ENCODE data around the gene PRKN. TPM values are rescaled to one million over a fixed set of nuclear protein-coding genes. Genes with fewer than 3 reads are reported as not detected.

The PRKN gene
- total and polyA plus RNA-seq, 5 experiments from 2014 or later, result 2.2 to 5.6 (median 3.5) TPM

GRCh38 chr6:162489101-162489976 is 238.2 kb downstream of the PRKN start:
- Mint-ChIP-seq H3K36me3 (peaks cover 10 to 13% (median 13%) of the 10 kb centered on the region in 3 donors), H3K27me3 (no peaks in the 10 kb centered on the region), H3K4me1 (no peaks in the 10 kb centered on the region), H3K9me3 (peaks cover 0 to 11% (median 2%) of the 10 kb centered on the region in 9 donors), H3K27ac (no peak overlapping the region), H3K4me3 (no peak overlapping the region)
- ATAC-seq (no peak), DNase-seq (no peak)
- POLR2A ChIA-PET, result no interaction called here

- H3K27me3 Mint-ChIP-seq, result no peaks in the 10 kb centered on the region
- peaks cover 0 to 15% (median 2%) of the 10 kb centered on the region in 9 donors for H3K9me3 Mint-ChIP-seq
- POLR2A ChIA-PET, result no interaction called here
- no peaks in the 10 kb centered on the region for H3K4me1 Mint-ChIP-seq
- DNase-seq, result no peak
- ATAC-seq, result no peak
- H3K27ac Mint-ChIP-seq, result no peak overlapping the region
- peaks cover 10 to 13% (median 13%) of the 10 kb centered on the region in 3 donors for H3K36me3 Mint-ChIP-seq
- no peak overlapping the region for H3K4me3 Mint-ChIP-seq
These were observed 239.1 kb downstream of the PRKN start for GRCh38 chr6:162488444-162488843.

GRCh38 chr6:162485464-162485863 is 242.1 kb downstream of the PRKN start:
- peaks cover 0 to 16% (median 7%) of the 10 kb centered on the region in 9 donors for H3K9me3 Mint-ChIP-seq
- no peaks in the 10 kb centered on the region for H3K4me1 Mint-ChIP-seq
- no peaks in the 10 kb centered on the region for H3K27me3 Mint-ChIP-seq
- ATAC-seq (no peak), DNase-seq (no peak)
- POLR2A ChIA-PET, result no interaction called here
- H3K27ac Mint-ChIP-seq, result no peak overlapping the region
- peaks cover 5 to 15% (median 14%) of the 10 kb centered on the region in 3 donors for H3K36me3 Mint-ChIP-seq
- H3K4me3 Mint-ChIP-seq, result no peak overlapping the region

GRCh38 chr6:162481938-162482337 is 245.6 kb downstream of the PRKN start:
- POLR2A ChIA-PET, result no interaction called here
- no peak for ATAC-seq

GRCh38 chr6:162481320-162481719 is 246.2 kb downstream of the PRKN start:
- H3K27ac Mint-ChIP-seq, result no peak overlapping the region

More at GRCh38 chr6:162481938-162482337, 245.6 kb downstream of the PRKN start:
- Mint-ChIP-seq H3K4me3 (no peak overlapping the region), H3K27me3 (no peaks in the 10 kb centered on the region), H3K9me3 (peaks cover 0 to 20% (median 12%) of the 10 kb centered on the region in 9 donors), H3K36me3 (peaks cover 6 to 15% (median 6%) of the 10 kb centered on the region in 3 donors), H3K4me1 (peaks cover 0 to 3% (median 0%) of the 10 kb centered on the region in 4 donors), H3K27ac (no peak overlapping the region)
- DNase-seq, result no peak

GRCh38 chr6:162478192-162478671 is 249.3 kb downstream of the PRKN start:
- no peaks in the 10 kb centered on the region for H3K27me3 Mint-ChIP-seq
- DNase-seq, result no peak
- ATAC-seq, result no peak
- H3K36me3 Mint-ChIP-seq, result peaks cover 6 to 22% (median 9%) of the 10 kb centered on the region in 3 donors
- H3K4me1 Mint-ChIP-seq, result peaks cover 0 to 3% (median 0%) of the 10 kb centered on the region in 4 donors
- no peak overlapping the region for H3K27ac Mint-ChIP-seq
- peaks cover 0 to 23% (median 14%) of the 10 kb centered on the region in 9 donors for H3K9me3 Mint-ChIP-seq
- POLR2A ChIA-PET, result no interaction called here
- no peak overlapping the region for H3K4me3 Mint-ChIP-seq

More at GRCh38 chr6:162481320-162481719, 246.2 kb downstream of the PRKN start:
- peaks cover 0 to 22% (median 15%) of the 10 kb centered on the region in 9 donors for H3K9me3 Mint-ChIP-seq
- DNase-seq, result no peak
- peaks cover 6 to 21% (median 9%) of the 10 kb centered on the region in 3 donors for H3K36me3 Mint-ChIP-seq
- H3K4me1 Mint-ChIP-seq, result peaks cover 0 to 3% (median 0%) of the 10 kb centered on the region in 4 donors
- no peak overlapping the region for H3K4me3 Mint-ChIP-seq
- no peak for ATAC-seq
- no peaks in the 10 kb centered on the region for H3K27me3 Mint-ChIP-seq
- POLR2A ChIA-PET, result no interaction called here

- H3K4me3 Mint-ChIP-seq, result no peak overlapping the region
- DNase-seq, result no peak
- peaks cover 0 to 21% (median 12%) of the 10 kb centered on the region in 9 donors for H3K9me3 Mint-ChIP-seq
- POLR2A ChIA-PET, result no interaction called here
- no peaks in the 10 kb centered on the region for H3K4me1 Mint-ChIP-seq
- no peak for ATAC-seq
- no peaks in the 10 kb centered on the region for H3K27me3 Mint-ChIP-seq
- H3K27ac Mint-ChIP-seq, result no peak overlapping the region
- peaks cover 4 to 20% (median 8%) of the 10 kb centered on the region in 3 donors for H3K36me3 Mint-ChIP-seq
These were observed 252.8 kb downstream of the PRKN start for GRCh38 chr6:162474722-162475121.

GRCh38 chr6:162471842-162472241 is 255.7 kb downstream of the PRKN start:
- ATAC-seq (no peak), DNase-seq (no peak)
- POLR2A ChIA-PET, result no interaction called here
- no peaks in the 10 kb centered on the region for H3K27me3 Mint-ChIP-seq
- peaks cover 0 to 16% (median 5%) of the 10 kb centered on the region in 3 donors for H3K36me3 Mint-ChIP-seq
- no peak overlapping the region for H3K4me3 Mint-ChIP-seq
- H3K27ac Mint-ChIP-seq, result no peak overlapping the region
- peaks cover 0 to 13% (median 5%) of the 10 kb centered on the region in 9 donors for H3K9me3 Mint-ChIP-seq
- no peaks in the 10 kb centered on the region for H3K4me1 Mint-ChIP-seq

- Mint-ChIP-seq H3K27me3 (no peaks in the 10 kb centered on the region), H3K4me1 (peaks cover 0 to 3% (median 0%) of the 10 kb centered on the region in 4 donors), H3K27ac (no peak overlapping the region), H3K4me3 (no peak overlapping the region), H3K9me3 (peaks cover 0 to 8% (median 0%) of the 10 kb centered on the region in 9 donors), H3K36me3 (peaks cover 0 to 10% (median 2%) of the 10 kb centered on the region in 3 donors)
- POLR2A ChIA-PET, result no interaction called here
- ATAC-seq (no peak), DNase-seq (no peak)
These were observed 259.2 kb downstream of the PRKN start for GRCh38 chr6:162468326-162468725.

GRCh38 chr6:162467679-162468078 is 259.9 kb downstream of the PRKN start:
- Mint-ChIP-seq H3K9me3 (peaks cover 0 to 8% (median 0%) of the 10 kb centered on the region in 9 donors), H3K4me3 (no peak overlapping the region), H3K36me3 (peaks cover 0 to 6% (median 0%) of the 10 kb centered on the region in 3 donors), H3K27me3 (no peaks in the 10 kb centered on the region), H3K4me1 (peaks cover 0 to 3% (median 0%) of the 10 kb centered on the region in 4 donors), H3K27ac (no peak overlapping the region)
- ATAC-seq (no peak), DNase-seq (no peak)
- POLR2A ChIA-PET, result no interaction called here

GRCh38 chr6:162463576-162463975 is 264.0 kb downstream of the PRKN start:
- POLR2A ChIA-PET, result interaction anchor here (0.5 kb wide), 1 partner anchor 528 kb away, joined by 3 read pairs; no protein-coding TSS in a partner anchor
- DNase-seq, result no peak
- no peak overlapping the region for H3K4me3 Mint-ChIP-seq
- H3K9me3 Mint-ChIP-seq, result peaks cover 0 to 18% (median 9%) of the 10 kb centered on the region in 9 donors
- peaks cover 0 to 6% (median 4%) of the 10 kb centered on the region in 3 donors for H3K36me3 Mint-ChIP-seq
- no peak overlapping the region for H3K27ac Mint-ChIP-seq
- ATAC-seq, result no peak
- no peaks in the 10 kb centered on the region for H3K27me3 Mint-ChIP-seq
- peaks cover 0 to 3% (median 0%) of the 10 kb centered on the region in 4 donors for H3K4me1 Mint-ChIP-seq

- Mint-ChIP-seq H3K36me3 (peaks cover 0 to 8% (median 6%) of the 10 kb centered on the region in 3 donors), H3K4me1 (peaks cover 0 to 2% (median 0%) of the 10 kb centered on the region in 4 donors), H3K27me3 (no peaks in the 10 kb centered on the region), H3K27ac (no peak overlapping the region), H3K9me3 (peaks cover 0 to 24% (median 10%) of the 10 kb centered on the region in 9 donors), H3K4me3 (no peak overlapping the region)
- ATAC-seq (no peak), DNase-seq (no peak)
- POLR2A ChIA-PET, result no interaction called here
These were observed 267.6 kb downstream of the PRKN start for GRCh38 chr6:162459985-162460384.

- Mint-ChIP-seq H3K9me3 (peaks cover 0 to 42% (median 8%) of the 10 kb centered on the region in 9 donors), H3K4me3 (no peak overlapping the region), H3K27me3 (no peaks in the 10 kb centered on the region), H3K27ac (no peak overlapping the region), H3K36me3 (peaks cover 0 to 22% (median 12%) of the 10 kb centered on the region in 3 donors), H3K4me1 (no peaks in the 10 kb centered on the region)
- POLR2A ChIA-PET, result no interaction called here
- ATAC-seq (no peak), DNase-seq (no peak)
These were observed 277.2 kb downstream of the PRKN start for GRCh38 chr6:162450358-162450757.

Measured in naive thymus-derived CD8-positive, alpha-beta T cell (primary cell).